Measurements from ENCODE around the gene MYH6.

Gene MYH6

GRCh38 chr14:23416801-23417200 is 8.7 kb upstream of the MYH6 start:
- DNase-seq (ENCODE audit: low spot score), result no peak
- H3K27ac ChIP-seq, result no peak overlapping the region
- no peak for TF ChIP-seq CTCF (IDR thresholded peaks at IDR 0.05)
- H3K4me3 ChIP-seq, result no peak overlapping the region

- no peak overlapping the region for H3K4me3 ChIP-seq
Observed at GRCh38 chr14:23415821-23416778, 8.0 kb upstream of the MYH6 start.

GRCh38 chr14:23414906-23415820 is 7.1 kb upstream of the MYH6 start:
- Histone ChIP-seq H3K27ac (no peak overlapping the region), H3K4me3 (no peak overlapping the region)
- no peak for DNase-seq (ENCODE audit: low spot score)
- no peak for TF ChIP-seq CTCF (IDR thresholded peaks at IDR 0.05)

More at GRCh38 chr14:23415821-23416778, 8.0 kb upstream of the MYH6 start:
- no peak for TF ChIP-seq CTCF (IDR thresholded peaks at IDR 0.05)
- DNase-seq (ENCODE audit: low spot score), result no peak
- no peak overlapping the region for H3K27ac ChIP-seq

GRCh38 chr14:23414254-23414653 is 6.2 kb upstream of the MYH6 start:
- H3K4me3 ChIP-seq, result no peak overlapping the region
- H3K27ac ChIP-seq, result no peak overlapping the region
- no peak for TF ChIP-seq CTCF (IDR thresholded peaks at IDR 0.05)
- DNase-seq (ENCODE audit: low spot score), result no peak

GRCh38 chr14:23413681-23414080 is 5.6 kb upstream of the MYH6 start:
- Histone ChIP-seq H3K27ac (no peak overlapping the region), H3K4me3 (no peak overlapping the region)
- no peak for DNase-seq (ENCODE audit: low spot score)
- TF ChIP-seq CTCF (IDR thresholded peaks at IDR 0.05), result no peak

- H3K27ac ChIP-seq, result no peak overlapping the region
Observed at GRCh38 chr14:23411563-23412525, 3.8 kb upstream of the MYH6 start.

More at GRCh38 chr14:23411563-23412525, 3.8 kb upstream of the MYH6 start:
- no peak for TF ChIP-seq CTCF (IDR thresholded peaks at IDR 0.05)
- DNase-seq (ENCODE audit: low spot score), result no peak
- H3K4me3 ChIP-seq, result no peak overlapping the region

All from coronary artery (tissue), 2 donors.